A673 (cell line): ENCODE results near the gene UPF3A.

Experiments used
- CTCF ChIP-seq: fragments of 300-800, 200-600 bp; sonication (generic); conservative IDR thresholded peaks from 2 replicates; pipeline ENCODE4 v1.5.1; 2017; ENCODE audit warnings: low read depth, mild to moderate bottlenecking, antibody characterized with exemption, low read length, moderate library complexity, mixed read lengths
- EZH2 ChIP-seq: fragments of 200-600 bp; sonication (generic); IDR thresholded peaks from 2 replicates; pipeline ENCODE4 v1.6.1; 2017; ENCODE audit warnings: borderline replicate concordance, low read depth, mild to moderate bottlenecking, mixed read lengths, antibody characterized with exemption, low read length; ENCODE audit not compliant: poor library complexity, severe bottlenecking

- no peak for TF ChIP-seq CTCF
- no peak for TF ChIP-seq EZH2
Measured at GRCh38 chr13:114235697-114236096, 45.7 kb upstream of the UPF3A start.
